ENCODE measurements around the gene SGMS1. TPM values are rescaled to one million over a fixed set of nuclear protein-coding genes. Genes with fewer than 3 reads are reported as not detected.

The SGMS1 gene
- total and polyA plus RNA-seq, 2 donors (not counting 3 experiments of a cell fraction or from before 2014, with no cell fraction given): 9.7 to 23.7 TPM

DNA sequence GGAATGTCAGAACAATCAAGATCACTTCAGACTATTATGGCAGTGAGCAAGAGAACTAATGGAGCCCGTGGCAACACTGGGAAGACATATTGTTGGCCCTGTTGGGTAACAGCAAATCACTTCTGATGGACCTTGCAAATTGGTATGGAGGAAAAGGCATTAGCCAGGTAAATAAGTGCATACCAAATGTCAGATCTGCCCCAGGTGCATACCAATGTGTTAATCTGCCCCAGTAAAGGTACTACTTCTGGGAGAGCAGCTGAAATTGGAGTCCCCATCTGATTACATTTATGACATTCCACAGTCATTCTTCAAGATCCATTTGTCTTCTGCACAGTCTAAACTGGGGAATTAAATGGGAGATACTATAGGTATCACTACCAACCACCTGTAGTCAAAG lies 3.7 kb upstream of the SGMS1 start:
- no peaks in the 10 kb centered on the region for H3K79me2 ChIP-seq (ENCODE audit: control insufficient read depth, insufficient read depth, low read length)
- H4K20me1 ChIP-seq (replicated peaks; ENCODE audit: control insufficient read depth, extremely low read depth, insufficient read depth, low read length): no peaks in the 10 kb centered on the region
- CTCF ChIA-PET: interaction anchor here (1.8 kb wide), 2 partner anchors 10 to 260 kb away, joined by 5 read pairs; no protein-coding TSS in a partner anchor
- H3K9me3 ChIP-seq (replicated peaks; ENCODE audit: control insufficient read depth, insufficient read depth, low read length): no peaks in the 10 kb centered on the region
- BruUV-seq (replicated peaks): no TSS peak
- TF ChIP-seq JUN (IDR thresholded peaks at IDR 0.05; ENCODE audit: borderline replicate concordance, insufficient read depth, insufficient read length, low read depth) (no peak), POLR2A (IDR thresholded peaks at IDR 0.05; ENCODE audit: low read depth, low read length) (no peak), POLR2AphosphoS5 (IDR thresholded peaks at IDR 0.05; ENCODE audit: insufficient read depth, low read depth, low read length) (no peak), FOS (IDR thresholded peaks at IDR 0.05; ENCODE audit: borderline replicate concordance, insufficient read depth, low read length) (no peak), MYC (IDR thresholded peaks at IDR 0.05; ENCODE audit: low read depth, low read length) (no peak), EZH2 (IDR thresholded peaks at IDR 0.05; ENCODE audit: borderline replicate concordance, low read depth, low read length, severe bottlenecking) (no peak), GATA2 (IDR thresholded peaks at IDR 0.05; ENCODE audit: insufficient read depth, insufficient read length, low read depth, low read length) (no peak)
- TF ChIP-seq, protein P1, sequence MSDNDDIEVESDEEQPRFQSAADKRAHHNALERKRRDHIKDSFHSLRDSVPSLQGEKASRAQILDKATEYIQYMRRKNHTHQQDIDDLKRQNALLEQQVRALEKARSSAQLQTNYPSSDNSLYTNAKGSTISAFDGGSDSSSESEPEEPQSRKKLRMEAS (IDR thresholded peaks at IDR 0.05; ENCODE audit: insufficient read depth, insufficient read length): no peak
- TF ChIP-seq, protein P2, sequence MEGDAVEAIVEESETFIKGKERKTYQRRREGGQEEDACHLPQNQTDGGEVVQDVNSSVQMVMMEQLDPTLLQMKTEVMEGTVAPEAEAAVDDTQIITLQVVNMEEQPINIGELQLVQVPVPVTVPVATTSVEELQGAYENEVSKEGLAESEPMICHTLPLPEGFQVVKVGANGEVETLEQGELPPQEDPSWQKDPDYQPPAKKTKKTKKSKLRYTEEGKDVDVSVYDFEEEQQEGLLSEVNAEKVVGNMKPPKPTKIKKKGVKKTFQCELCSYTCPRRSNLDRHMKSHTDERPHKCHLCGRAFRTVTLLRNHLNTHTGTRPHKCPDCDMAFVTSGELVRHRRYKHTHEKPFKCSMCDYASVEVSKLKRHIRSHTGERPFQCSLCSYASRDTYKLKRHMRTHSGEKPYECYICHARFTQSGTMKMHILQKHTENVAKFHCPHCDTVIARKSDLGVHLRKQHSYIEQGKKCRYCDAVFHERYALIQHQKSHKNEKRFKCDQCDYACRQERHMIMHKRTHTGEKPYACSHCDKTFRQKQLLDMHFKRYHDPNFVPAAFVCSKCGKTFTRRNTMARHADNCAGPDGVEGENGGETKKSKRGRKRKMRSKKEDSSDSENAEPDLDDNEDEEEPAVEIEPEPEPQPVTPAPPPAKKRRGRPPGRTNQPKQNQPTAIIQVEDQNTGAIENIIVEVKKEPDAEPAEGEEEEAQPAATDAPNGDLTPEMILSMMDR (IDR thresholded peaks at IDR 0.05; ENCODE audit: extremely low read depth in 1 of 2, insufficient read depth in 1 of 2, low read depth in 1 of 2, low read length in 2 of 2): no peak
- H3K4me1 ChIP-seq (ENCODE audit: control insufficient read depth, extremely low read depth, insufficient read depth, low read length): peaks cover 10% of the 10 kb centered on the region
- intact Hi-C loops (cut with micrococcal nuclease): no loop called here
- no peaks in the 10 kb centered on the region for H3K9me1 ChIP-seq (replicated peaks; ENCODE audit: control insufficient read depth, extremely low read depth, insufficient read depth, low read length)
- DNase-seq (ENCODE audit: low read depth, low spot score) (no peak), FAIRE-seq (no peak)
- H3K36me3 ChIP-seq (ENCODE audit: control insufficient read depth in 2 of 2, extremely low read depth in 1 of 2, insufficient read depth in 2 of 2, low read length in 2 of 2): no peaks in the 10 kb centered on the region
- H3K27ac ChIP-seq (ENCODE audit: insufficient read depth, low read depth, low read length): no peak overlapping the region
- H3K9ac ChIP-seq (replicated peaks; ENCODE audit: extremely low read depth, insufficient read depth, low read length): no peak overlapping the region
- dilution Hi-C loops (cut with MboI; ENCODE audit: extremely low pct_ligation_motif_present, low sequenced_read_pairs): no loop called here
- no peak overlapping the region for H3K4me2 ChIP-seq (ENCODE audit: insufficient read depth, low read length)
- no peak overlapping the region for H3K4me3 ChIP-seq (replicated peaks in 1 of 3; ENCODE audit: insufficient read depth in 1 of 3, low read depth in 1 of 3, low read length in 3 of 3)
- no peaks in the 10 kb centered on the region for H3K27me3 ChIP-seq (ENCODE audit: control insufficient read depth in 2 of 2, insufficient read depth in 2 of 2, low read length in 2 of 2)
- POLR2A ChIA-PET: no interaction called here
- H2AFZ ChIP-seq (ENCODE audit: low read depth, low read length): no peak overlapping the region

Data from endothelial cell of umbilical vein (primary cell).